Choroid plexus epithelial cell (primary cell): ENCODE results near the gene UAP1L1.
"Not testable (repeated sequence)": the region's sequence is repeated elsewhere in the genome, so short reads cannot be mapped to it uniquely, and the experiment has no call there.

Source experiments
- DNase-seq: peaks from one replicate; pipeline ENCODE4 v3.0.0-alpha.2; 2010; ENCODE audit warnings: low read depth
- H3K4me3 ChIP-seq: 2 replicates; pipeline ENCODE4 v1.5.1; 2011; ENCODE audit warnings: low read depth, mild to moderate bottlenecking, control low read depth, low read length, moderate library complexity
- TF ChIP-seq, protein P1 (sequence below): conservative IDR thresholded peaks from 2 replicates; pipeline ENCODE4 v1.5.1; 2011; ENCODE audit warnings: low read depth, mild to moderate bottlenecking, control low read depth, inconsistent platforms, low read length, moderate library complexity

The UAP1L1 gene

DNA sequence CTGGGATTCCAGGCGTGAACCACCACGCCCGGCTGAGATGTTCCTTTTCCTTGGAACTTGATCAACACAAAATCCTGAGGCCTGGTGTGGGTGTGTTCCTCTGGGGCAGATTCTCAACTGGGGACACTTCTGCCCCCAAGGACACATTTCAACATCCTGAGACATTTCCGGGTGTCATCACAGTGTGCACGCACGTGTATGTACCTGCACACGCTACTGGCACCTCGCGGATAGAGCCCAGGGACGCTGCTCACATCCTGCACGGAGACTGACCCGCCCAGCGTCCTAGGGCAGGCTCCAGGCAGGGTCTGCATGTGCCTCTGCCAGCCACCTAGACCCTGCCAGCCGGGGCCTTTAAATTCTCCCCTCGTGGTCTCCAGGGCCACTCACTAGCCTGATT lies 14.9 kb upstream of the UAP1L1 start:
- TF ChIP-seq, protein P1, sequence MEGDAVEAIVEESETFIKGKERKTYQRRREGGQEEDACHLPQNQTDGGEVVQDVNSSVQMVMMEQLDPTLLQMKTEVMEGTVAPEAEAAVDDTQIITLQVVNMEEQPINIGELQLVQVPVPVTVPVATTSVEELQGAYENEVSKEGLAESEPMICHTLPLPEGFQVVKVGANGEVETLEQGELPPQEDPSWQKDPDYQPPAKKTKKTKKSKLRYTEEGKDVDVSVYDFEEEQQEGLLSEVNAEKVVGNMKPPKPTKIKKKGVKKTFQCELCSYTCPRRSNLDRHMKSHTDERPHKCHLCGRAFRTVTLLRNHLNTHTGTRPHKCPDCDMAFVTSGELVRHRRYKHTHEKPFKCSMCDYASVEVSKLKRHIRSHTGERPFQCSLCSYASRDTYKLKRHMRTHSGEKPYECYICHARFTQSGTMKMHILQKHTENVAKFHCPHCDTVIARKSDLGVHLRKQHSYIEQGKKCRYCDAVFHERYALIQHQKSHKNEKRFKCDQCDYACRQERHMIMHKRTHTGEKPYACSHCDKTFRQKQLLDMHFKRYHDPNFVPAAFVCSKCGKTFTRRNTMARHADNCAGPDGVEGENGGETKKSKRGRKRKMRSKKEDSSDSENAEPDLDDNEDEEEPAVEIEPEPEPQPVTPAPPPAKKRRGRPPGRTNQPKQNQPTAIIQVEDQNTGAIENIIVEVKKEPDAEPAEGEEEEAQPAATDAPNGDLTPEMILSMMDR = no peak
- no peak overlapping the region for H3K4me3 ChIP-seq
- DNase-seq = no peak

DNA sequence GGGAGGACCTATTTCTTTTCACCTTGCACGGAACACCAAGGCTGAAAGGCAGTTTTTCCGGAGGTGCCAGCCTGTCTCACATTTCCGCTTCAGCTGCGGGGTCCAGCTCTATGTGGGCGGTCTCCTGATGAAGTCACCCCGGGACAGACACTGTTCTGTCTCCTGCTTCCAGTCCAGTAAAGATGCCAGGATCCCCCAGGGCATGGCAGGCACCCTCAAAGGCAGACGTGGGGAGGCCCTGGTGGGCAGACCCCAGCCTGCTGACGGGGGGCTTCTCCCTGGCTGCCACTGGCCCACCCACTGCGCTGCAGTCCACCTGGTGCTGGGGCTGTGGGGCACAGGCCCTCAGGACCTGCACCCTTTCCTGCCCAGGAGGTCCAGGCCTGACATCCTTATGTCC lies 14.5 kb upstream of the UAP1L1 start:
- not testable (repeated sequence) for H3K4me3 ChIP-seq, DNase-seq

DNA sequence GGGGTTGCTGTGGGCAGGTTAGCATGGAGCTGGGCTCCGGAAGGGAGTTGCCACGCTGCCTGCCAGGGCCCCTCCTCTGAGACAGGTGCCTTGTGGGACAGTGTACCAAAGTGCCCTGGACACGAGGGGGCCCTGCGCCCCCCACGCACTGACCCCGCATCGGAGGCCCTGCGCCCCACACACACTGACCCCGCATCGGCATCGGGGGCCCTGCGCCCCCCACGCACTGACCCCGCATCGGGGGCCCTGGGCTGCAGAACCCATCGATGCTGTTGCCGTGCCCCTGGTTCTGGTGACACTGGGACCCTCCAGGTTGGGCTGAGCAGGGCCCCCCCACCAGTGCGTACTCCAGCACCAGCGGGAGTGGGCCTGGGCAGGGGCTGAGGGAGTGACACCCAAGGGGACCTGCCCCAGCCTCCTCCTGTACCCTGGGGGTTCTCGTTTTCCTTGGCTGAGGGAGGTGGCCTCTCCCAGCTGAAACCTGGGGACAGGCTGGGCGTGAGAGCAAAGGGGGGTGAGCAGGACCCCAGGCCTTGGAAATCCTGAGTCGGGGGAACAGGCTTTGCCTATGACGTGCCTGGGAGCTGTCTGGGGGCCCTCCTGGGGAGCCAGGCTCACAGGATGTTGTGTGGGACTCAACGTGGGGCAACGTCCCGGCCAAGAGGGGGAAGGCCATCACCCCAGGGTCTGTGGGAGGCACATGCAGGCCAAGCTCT lies 13.8 kb upstream of the UAP1L1 start:
- DNase-seq = no peak
- TF ChIP-seq, protein P1 = no peak
- H3K4me3 ChIP-seq = no peak overlapping the region

DNA sequence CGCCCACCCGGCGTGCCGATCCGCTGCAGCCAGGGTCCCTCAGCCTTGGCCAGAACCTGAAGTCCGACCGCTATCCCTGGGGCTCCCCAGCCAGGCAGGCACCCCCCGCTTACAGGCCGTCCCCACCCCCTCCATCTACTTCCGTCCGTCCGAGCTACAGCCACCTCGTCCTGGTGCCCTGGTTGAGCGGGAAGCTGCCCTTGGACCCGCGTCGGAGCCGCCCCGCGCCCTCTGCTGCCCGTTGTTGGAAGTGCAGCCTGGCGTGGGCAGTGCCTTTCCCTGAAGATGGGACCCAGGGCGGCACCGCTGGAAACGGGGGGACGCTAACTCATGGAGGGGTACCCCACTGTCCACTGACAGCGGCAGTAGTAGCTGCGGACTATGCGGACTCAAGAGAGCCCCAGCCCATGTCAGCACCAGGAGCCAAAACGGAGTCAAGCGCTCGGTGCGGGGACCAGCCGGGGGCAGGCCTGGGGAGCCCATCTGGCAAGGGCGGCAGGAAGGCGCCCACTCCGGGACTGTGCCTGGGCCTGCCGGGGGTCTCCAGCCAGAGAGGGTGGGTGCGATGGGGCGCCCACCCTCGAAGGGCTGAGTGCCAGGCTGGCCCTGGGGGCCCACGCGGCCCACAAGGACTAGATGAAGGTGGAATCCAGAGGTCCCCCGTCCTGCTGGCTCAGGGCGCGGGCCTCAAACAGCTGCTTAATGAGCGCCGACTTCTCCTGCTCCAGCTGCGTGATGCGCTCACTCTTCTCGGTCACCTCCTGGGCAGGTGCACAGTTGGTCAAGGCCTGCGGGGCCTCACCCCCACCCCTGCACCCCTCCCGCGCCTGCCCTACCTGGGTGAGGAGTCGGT lies 13.1 kb upstream of the UAP1L1 start:
- no peak overlapping the region for H3K4me3 ChIP-seq
- TF ChIP-seq, protein P1 = peak; percentile 87
- peak; percentile 43 for DNase-seq

DNA sequence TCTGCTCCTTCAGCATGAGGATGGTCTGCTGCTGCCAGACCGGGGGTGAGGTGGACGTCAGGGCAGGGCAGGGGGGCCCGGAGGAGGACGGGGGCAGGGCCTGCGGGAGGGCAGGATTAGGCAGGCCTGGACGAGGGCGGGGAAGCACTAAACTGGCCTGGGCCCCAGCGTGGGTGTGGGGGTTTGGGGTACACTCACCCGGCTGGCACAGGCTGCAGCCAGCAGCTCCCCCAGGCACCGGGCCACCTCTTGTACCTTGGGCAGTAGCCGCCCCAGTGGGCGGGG lies 12.5 kb upstream of the UAP1L1 start:
- H3K4me3 ChIP-seq = no peak overlapping the region
- no peak for DNase-seq
- TF ChIP-seq, protein P1 = no peak

DNA sequence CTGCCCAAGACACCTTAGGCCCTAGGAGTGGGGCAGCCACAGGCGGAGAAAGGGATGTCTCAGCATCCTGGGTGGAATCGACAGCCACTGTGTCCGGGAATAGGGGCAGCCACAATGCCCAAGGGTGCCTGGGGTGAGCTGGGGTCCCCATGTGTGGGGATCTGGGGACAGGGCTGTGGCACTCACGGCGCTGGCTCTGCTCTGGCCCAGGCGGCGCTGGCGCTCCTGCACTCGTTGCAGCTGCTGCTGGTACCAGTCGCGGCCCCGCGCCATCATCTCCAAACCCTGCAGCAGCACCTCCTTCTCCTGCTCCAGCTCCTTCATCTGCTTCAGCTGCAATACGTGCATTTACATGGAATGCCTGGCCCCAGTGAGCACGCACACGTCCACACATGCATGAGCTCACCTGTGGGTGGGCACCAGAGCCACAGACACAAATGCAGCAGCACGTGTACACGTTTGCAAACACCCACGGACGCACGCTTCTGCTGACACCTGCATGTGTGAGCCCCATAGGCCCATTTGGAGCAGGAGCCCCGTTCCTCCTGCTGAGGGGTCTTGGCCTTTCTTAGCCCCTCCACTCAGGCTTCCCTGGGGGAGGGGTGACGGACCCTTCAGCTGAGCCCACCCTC lies 11.9 kb upstream of the UAP1L1 start:
- no peak overlapping the region for H3K4me3 ChIP-seq
- TF ChIP-seq, protein P1 = no peak

DNA sequence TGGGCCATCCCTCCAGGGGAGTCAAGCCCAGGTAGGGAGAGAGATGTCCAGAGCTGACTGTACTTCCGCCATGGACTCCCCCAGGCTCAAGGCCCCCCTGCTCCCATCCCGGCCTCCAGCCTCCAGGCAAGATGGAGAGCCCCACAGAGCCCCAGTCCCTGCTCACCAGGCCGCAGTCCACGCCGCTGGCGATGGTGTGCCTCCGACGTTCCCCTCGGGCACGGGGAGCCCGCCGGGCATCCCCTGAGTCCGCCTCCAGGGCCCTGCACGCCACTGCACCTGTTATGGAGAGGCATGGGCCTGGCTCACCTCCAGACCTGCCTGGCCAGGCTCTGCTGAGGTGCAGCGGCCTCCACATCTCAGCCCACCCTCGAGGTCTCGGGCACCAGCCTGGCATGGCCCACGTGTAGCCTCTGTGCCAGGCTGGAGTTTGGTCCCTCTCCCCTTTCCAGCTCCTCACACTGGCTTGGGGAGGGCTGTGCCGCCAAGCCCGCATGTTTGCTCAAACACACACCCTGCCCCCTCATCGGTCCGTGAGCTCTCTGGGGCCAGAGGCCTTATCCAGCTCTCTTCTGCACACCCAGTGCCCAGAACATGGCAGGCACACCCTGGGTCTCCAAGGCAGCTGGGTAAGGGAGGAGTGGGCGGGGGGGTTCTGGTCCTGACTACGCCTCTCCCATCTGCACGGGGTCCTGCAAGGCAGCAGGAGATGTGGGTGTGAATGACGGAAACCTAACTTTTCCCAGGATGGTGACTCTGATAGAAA lies 11.0 kb upstream of the UAP1L1 start:
- TF ChIP-seq, protein P1 = no peak
- DNase-seq = no peak
- H3K4me3 ChIP-seq = no peak overlapping the region

More for the DNA sequence above, 11.9 kb upstream of the UAP1L1 start:
- no peak for DNase-seq
